Measurements from ENCODE around the gene AMER3.
A peak's percentile ranks its signal among the peaks of the same experiment; 100 is the strongest.
"Not testable (repeated sequence)": the region's sequence is repeated elsewhere in the genome, so short reads cannot be mapped to it uniquely, and the experiment has no call there.

Gene AMER3, protein sequence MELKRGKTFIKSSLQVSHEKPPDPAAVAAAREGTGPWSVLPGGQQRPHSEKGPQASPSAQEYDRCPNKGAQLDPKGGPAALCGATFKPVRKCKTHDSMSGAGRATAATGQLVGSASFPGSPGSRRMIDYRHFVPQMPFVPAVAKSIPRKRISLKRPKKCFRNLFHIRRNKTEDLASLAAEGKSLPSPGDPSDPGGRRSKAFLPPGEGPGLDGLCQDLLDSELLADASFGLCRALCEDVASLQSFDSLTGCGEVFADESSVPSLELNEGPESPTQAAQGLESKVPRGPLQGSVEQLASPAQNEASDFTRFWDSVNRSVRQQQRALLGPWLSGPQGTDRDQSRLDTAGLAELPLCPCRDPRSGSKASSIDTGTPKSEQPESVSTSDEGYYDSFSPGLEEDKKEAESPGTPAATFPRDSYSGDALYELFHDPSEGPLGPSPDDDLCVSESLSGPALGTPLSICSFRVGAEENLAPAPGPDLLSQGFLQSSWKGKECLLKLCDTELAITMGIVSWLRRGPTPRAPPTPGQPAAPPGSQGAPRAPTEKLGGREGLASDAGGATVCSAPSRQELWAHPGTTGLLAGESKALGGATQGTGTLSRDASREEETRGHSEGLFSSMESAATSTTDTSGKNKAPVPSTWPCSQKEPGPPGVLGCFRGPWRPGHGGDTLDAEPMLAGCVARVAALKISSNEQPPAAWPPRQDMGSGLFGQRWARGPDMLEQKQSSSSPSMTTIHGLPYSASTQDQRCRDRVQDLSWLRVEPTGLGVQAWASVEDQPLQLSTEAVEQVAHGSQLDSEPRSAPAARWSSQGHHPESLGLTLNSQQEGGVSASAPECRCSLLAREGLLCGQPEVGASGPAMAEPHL

DNA sequence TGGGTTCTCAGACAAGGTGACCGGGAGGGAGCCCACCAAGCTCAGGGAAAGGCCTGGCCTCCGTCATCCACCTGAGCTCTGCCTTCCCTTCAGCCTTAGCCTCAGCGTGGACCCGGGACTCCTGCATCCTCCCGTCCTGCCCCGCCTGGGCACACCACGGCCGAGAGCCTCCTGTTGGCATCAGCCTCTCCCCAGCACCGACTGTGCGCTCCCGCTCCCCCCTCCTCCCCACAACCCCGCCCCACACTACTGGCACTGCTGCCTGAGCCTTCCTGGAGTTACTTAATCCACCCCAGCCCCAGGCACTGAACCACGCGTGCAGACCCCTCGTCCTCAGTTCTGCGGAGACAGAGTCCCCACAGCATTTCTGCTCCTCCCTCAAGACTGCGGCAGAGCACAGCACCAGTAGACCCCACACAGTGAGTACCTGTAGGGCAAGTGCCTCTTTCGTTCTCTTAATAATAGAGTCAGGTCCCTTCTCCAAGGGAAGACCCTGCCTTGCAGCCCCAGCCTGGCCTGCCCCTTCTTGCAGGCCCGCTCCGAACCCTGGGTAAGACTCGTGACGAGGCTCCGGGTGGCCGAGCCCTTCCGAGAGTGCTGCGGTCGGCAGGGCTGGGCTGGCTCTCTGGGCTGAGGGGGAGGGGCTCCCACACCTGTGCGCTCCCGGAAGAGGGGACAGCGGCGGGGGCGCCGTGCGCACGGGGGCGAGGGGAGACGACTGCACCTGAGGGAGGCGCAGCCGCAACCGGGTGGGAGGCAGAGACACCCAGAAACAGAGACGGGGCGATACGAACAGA, at the start of gene AMER3:
AMER3 (plus strand) TSS at position 285 of the 797 bp plus-strand sequence. CDS start 6,533 bp downstream, outside the sequence.
- no peak for DNase-seq (ENCODE audit: low read depth)

DNA sequence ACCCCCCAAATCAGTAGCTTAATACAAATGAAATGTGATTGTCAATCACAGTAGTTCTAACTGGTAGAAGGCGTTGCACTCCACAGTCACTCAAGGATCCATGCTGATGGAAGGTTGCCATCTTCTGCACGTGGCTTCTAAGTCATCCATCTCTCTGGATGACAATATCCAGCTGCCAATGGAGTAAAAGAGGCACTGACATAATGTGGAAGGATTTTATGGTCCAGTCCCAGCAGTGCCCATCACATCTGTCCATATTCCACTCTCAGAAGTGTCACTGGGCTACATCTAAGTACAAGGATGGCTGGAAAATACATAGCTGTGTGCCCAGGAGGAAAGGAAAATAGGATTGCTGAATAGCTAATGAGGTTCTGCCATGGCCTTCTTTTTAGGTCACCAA, 40.5 kb upstream of the AMER3 start:
- not testable (repeated sequence) for DNase-seq (ENCODE audit: low read depth)

DNA sequence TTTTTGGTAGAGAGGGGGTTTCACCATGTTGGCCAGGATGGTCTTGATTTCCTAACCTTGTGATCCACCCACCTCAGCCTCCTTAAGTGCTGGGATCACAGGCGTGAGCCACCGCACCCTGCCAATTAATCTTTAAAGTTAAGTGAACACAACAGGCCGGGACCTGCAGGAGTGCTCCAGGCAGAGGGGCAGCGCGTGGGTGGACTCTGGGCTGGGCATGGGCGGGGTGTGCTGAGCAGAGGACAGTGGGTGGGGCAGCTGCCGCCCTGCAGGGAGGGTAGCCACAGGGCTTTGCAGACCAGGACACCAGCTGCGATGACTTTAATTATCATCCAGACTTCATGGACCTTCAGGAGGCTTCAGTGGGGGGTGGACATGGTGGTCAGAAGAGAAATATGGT, 35.3 kb upstream of the AMER3 start:
- DNase-seq (ENCODE audit: low read depth): no peak

DNA sequence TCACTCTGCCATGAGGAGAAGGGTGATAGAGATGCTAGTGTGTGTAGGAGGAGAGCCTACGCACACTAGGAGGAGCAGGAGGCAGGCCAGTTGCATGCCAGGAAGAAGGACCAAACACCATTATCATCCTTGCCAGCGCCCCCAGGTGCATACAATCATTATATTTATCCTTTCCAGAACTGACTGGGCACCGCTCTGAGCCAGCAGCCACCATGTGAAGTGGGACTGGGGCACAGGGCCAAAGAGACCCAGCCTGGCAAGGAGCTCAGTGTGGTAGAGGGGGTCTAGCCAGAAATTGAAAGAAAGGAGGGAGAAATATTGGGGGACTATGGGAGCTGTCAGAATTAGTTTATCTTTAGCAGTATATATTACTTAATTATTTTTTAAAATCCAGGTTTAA, 34.8 kb upstream of the AMER3 start:
- DNase-seq (ENCODE audit: low read depth): no peak

DNA sequence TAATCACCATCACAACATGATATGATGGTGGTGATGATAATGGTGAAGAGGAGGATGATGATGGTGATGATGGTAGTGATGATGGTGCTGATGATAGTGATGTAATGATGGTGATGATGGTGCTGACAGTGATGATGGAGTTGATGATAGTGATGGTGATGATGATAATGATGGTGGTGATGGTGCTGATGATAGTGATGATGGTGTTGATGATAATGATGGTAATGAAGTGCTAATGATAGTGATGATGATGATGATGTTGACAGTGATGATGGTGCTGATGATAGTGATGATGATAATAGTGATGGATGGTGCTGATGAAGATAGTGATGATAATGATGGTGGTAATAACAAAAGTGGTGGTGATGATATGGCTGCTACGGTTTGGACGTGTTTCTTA, 30.9 kb upstream of the AMER3 start:
- DNase-seq (ENCODE audit: low read depth): no peak

DNA sequence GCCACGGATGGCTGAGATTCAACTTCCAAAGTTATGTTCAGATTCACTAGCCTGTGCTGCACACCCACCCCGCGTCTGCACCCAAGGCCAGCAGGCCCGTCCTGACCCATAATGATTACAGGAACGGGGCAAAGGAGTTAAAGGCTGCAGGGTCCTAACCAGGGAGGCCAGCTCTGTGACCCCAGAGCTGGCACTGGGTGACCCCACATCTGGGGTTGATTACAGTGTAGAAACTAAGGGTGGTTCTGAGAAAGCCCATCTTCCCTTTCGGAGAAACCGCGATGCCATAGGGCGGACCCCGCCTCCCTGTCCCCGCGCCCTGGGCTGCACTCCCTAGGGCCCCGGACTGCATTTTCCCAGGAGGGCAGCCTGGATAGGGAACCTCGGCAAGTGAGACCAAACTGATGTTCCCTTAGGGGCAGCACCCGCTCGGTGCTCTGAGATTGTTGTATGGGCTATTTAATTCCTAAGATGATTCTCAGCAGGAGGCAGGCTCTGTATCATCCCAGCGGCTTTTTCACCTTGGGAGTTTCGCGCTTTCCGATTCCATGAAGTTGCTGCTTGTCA, 28.6 kb upstream of the AMER3 start:
- DNase-seq (ENCODE audit: low read depth): no peak

DNA sequence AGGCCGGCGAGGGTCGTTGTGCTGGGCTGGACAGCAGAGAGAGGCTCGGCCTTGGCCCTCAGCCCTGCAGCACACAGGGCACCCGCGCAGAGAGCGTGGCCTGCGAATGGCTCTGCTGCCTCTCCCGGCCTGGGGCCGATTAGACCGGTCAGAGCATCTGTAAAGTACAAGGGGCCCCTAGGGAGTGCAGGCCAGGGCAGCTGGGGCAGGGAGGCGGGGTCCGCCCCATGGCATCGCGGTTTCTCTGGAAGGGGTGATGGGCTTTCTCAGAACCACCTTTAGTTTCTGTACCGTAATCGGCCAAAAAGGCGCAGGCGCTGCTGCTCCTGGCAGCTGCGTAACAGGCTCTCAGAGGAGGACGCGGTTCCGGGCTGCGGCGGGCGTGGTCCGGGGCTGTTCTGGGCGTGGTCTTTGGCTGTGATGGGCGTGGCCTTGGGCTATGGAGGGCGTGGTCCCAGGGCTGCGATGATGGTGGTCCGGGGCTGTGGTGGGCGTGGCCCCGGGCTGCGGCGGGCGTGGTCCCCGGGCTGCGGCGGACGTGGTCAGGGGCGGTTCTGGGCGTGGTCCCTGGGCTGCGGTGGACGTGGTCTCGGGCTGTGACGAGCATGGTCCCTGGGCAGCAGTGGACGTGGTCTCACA, 27.9 kb upstream of the AMER3 start:
- DNase-seq (ENCODE audit: low read depth): peak; percentile 81

DNA sequence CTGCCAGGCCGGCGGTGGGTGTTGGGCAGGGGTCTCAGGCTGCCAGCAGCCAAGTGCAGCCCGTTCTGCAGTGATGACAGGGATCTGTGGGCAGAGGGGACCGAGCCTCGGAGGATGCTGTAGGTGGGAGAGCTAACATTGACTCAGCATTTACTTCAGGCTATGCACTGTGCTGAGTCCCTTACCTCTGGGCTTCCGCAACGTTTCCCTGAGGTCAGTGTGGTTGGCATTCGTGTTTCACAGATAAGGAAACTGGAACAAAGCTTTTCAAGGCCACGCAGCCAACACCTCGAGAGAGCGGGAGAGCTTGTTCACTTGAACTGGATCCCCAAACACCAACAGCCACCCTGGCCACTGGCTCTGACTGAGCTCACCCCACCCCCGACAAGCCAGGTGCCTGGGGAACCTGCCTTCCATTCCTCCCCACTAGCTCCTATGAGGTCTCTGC, 27.3 kb upstream of the AMER3 start:
- DNase-seq (ENCODE audit: low read depth): peak; percentile 6

DNA sequence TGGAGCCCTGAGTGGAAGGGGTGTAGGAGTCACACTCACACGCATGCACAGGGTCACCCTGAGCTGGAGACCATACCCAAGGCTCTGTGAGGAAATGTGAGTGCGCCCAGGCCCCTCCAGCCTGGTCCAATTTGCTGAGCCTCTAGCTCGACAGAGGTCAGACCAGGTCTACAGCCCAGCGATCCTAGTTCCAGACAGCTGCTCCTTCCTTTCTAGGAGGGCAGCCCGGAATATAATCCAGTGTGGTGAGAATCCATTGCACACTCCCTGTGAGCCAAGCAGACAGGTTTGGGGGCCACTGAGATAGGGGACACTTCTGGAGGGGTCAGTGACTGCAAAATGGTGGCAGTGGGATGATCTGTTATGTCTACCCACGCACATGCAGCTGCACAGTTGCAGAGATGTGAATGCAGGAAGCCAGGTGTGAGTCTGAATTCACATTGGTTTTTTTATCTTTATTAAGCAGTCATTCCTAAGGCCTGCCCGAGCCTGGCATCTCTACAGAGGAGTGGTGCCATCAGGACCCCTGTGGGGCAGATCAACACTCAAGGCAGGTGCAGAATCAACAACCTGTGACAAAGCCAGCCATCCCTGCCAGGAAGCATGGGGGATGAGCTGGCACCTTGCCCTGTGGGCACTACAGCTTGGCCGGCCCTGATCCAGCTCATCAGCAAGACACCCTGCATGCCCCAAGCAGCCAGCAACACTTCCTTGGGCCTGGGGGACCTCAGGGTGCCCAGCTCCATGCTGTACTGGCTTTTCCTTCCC, 26.6 kb upstream of the AMER3 start, which contains the start of gene GPR148:
GPR148 (plus strand) TSS at position 522 of the 768 bp plus-strand sequence; CDS start at position 604, 82 bp downstream.
- no peak for DNase-seq (ENCODE audit: low read depth)

DNA sequence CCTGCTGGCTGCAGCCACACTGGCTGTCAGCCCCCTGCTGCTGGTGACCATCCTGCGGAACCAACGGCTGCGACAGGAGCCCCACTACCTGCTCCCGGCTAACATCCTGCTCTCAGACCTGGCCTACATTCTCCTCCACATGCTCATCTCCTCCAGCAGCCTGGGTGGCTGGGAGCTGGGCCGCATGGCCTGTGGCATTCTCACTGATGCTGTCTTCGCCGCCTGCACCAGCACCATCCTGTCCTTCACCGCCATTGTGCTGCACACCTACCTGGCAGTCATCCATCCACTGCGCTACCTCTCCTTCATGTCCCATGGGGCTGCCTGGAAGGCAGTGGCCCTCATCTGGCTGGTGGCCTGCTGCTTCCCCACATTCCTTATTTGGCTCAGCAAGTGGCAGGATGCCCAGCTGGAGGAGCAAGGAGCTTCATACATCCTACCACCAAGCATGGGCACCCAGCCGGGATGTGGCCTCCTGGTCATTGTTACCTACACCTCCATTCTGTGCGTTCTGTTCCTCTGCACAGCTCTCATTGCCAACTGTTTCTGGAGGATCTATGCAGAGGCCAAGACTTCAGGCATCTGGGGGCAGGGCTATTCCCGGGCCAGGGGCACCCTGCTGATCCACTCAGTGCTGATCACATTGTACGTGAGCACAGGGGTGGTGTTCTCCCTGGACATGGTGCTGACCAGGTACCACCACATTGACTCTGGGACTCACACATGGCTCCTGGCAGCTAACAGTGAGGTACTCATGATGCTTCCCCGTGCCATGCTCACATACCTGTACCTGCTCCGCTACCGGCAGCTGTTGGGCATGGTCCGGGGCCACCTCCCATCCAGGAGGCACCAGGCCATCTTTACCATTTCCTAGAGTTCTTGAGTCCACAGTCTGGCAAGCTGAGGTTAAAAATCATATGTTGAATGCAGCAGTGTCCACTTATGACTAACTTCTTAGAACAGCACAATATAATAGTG, 25.7 kb upstream of the AMER3 start:
- DNase-seq (ENCODE audit: low read depth): no peak

DNA sequence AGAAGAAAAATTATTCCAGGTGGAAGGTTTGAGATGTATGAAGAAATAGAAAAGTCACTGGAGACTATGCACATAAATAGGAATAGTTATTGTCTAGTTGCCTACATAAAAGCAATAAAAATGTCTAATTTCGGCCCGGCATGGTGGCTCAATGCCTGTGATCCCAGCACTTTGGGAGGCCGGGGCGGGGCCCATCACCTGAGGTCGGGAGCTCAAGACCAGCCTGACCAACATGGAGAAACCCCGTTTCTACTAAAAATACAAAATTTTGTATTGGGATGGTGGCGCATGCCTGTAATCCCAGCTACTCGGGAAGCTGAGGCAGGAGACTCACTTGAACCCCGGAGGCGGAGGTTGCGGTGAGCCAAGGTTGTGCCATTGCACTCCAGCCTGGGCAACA, 23.1 kb upstream of the AMER3 start:
- not testable (repeated sequence) for DNase-seq (ENCODE audit: low read depth)

DNA sequence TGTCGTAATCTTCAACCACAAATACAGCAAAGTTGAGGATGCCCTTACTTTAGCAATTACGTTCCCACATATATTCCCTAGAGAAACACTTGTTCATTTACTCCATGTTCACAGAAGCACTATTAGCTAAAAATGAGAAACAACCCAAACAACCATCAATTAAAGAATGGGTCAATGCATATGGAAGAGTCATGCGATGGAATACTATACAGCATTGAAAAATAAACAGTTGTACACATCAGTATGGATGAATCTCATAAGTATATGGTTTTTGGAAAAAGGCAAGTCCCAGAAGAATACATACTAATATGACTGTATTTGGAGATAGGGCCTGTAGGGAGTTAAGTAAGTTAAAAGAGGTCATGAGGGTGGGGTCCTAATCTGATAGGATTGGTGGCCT, 20.1 kb upstream of the AMER3 start:
- DNase-seq (ENCODE audit: low read depth): no peak

DNA sequence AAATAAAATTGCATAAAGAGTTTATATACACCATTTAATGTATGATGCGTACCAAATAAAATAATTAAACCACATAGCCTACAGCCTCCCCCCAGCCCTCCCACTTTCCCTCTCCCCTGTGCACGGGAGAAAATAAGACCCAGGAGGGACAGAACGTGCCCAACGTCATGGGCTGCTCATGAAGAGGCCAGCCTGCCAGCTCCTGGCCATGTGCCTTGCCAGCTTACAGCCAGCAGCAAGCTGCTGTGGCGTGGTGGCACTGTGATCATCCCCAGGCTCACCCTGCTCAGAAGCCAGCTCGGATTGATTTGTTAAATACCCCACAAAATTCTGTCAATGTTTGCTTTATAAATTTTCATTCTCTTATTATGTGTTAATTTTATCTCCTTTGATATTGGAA, 18.9 kb upstream of the AMER3 start:
- DNase-seq (ENCODE audit: low read depth): no peak

DNA sequence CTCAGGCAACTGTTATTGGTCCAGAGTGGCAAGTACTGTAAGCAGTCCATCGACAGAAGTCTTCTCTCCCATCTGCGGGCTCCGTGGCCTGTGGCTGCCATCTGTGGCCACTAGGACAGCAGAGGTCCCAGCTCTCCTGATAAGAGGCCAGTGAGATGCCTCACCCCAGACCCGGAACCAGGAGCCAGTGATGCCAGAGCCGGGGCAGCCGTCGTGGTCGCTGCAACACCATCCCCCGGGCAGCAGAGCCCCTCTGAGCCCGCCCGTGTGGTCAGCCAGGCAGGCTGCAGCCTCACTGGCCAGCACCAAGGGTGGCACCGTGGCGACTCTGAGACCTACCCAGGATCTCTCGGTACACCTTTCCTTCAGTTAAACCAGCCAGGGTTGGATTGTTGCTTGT, 17.7 kb upstream of the AMER3 start:
- DNase-seq (ENCODE audit: low read depth): no peak

DNA sequence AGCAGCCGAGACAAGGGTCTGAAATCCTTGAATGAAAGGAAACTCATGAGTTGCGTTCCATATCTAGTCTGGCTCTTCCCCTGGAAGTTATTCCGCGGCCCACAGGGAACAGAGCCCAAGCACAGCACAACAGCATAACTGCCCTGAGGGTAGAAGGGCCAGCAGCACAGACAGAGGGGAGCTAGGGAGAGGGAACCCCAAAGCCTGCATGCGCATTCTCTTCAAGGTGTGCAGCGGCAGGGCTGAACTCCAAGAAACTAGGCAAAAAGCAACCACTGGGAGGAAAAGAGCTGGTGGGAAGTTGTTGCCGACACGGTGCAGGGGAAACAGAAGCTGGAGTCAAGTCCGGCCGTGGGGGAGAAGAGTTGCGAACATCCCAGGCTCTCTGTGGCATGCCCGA, 14.7 kb upstream of the AMER3 start:
- DNase-seq (ENCODE audit: low read depth): no peak

DNA sequence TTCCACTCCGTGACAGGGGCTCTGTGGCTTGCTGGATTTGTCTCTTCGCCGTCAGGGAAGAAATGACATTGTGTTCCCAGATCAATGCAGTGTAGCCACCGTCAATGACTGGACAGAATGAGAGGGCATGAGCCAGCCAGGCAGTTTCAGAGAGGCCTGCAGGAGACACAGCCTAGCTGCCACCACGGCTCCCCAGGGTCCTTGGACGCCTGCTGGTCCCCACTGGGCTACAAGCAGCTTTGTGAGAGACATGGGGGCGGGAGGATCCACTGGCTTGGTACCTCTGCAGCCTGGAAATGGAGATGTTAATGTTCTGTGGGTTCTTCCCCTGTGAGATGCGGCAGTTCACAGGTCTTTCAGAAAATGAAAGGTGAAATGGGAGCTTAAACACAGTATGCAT, 12.1 kb upstream of the AMER3 start:
- no peak for DNase-seq (ENCODE audit: low read depth)

DNA sequence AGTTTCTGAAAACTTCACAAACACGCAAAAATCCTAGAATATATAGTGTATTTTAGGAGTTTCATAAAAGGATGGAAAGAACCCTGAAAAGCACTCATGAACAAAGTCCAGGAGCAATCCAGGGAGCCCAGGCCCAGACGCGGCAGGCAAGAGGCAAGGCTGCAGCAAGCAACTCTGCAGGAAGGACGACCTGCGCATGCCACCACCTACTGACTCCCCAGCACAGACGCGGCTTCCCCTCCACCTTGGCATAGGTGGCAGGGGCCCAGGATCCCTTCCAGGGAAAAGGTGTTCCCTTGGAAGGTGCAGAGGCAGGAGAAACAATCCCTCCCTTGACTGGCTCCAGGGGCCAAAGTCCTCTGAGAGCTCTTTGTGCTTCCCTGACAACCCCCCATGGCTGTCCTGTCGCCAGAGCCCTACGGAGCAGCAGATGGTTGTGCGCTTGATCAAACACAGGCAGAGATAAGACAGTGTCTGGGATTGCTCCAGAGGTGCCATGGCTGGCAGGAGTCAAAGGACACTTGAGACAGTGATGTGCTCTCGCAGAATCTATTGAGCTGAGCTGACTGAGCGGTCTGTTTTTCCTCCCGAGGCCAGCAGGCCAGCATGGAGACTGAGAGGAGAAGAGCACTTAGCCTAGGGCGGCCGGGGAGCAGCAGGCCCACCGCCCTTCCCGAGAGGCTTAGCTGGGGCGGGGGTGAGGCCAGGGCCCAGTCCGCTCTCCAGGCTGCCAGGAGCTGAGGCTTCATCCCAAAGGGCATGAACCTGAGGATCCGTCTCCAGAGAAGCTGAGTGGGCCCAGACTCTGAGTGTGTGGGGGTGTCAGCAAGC, 10.8 kb upstream of the AMER3 start:
- DNase-seq (ENCODE audit: low read depth): no peak

DNA sequence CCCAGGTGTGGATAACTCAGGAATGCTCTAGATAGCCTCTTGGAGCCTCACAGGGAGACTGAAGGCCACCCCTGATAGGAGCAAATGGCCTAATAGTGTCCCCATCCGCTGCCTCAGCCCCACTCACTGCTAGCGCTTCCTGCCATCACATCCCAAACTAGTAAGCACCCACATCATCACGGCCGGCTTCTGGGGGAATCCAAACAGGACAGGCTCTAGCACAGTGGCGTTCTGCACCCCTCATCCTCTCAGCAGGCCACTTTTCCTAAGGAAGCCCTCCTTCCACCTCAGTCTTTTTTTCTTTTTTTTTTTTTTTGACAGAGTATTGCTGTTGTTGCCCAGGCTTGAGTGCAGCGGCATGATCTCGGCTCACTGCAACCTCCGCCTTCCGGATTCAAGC, 6.3 kb upstream of the AMER3 start:
- DNase-seq (ENCODE audit: low read depth): no peak
